Esophagus muscularis mucosa (tissue), 4 donors: ENCODE measurements around the gene PPARD.

Experiments
- CTCF ChIP-seq, 3 experiments: fragments of 200-600 bp in 2 of 3; fragments of 450-650 bp in 1 of 3; sonication (generic) in 2 of 3; IDR thresholded peaks; one replicate each; pipeline ENCODE4 v1.5.1; 2017 to 2019; ENCODE audit warnings: antibody characterized with exemption in 3 of 3, mild to moderate bottlenecking in 2 of 3, moderate library complexity in 1 of 3
- EP300 ChIP-seq: sonication (generic); formaldehyde crosslinking; IDR thresholded peaks from one replicate; pipeline ENCODE4 v1.6.1; 2017; ENCODE audit warnings: antibody characterized with exemption
- POLR2A ChIP-seq: fragments of 450-650 bp; IDR thresholded peaks from one replicate; pipeline ENCODE4 v1.6.1; 2017; ENCODE audit warnings: antibody characterized with exemption, moderate library complexity, mild to moderate bottlenecking, low read depth
- POLR2AphosphoS5 ChIP-seq, 2 donors: sonication (generic); formaldehyde crosslinking; IDR thresholded peaks; one replicate each; pipeline ENCODE4 v1.6.1; 2017; ENCODE audit warnings: antibody characterized with exemption in 2 of 2

DNA sequence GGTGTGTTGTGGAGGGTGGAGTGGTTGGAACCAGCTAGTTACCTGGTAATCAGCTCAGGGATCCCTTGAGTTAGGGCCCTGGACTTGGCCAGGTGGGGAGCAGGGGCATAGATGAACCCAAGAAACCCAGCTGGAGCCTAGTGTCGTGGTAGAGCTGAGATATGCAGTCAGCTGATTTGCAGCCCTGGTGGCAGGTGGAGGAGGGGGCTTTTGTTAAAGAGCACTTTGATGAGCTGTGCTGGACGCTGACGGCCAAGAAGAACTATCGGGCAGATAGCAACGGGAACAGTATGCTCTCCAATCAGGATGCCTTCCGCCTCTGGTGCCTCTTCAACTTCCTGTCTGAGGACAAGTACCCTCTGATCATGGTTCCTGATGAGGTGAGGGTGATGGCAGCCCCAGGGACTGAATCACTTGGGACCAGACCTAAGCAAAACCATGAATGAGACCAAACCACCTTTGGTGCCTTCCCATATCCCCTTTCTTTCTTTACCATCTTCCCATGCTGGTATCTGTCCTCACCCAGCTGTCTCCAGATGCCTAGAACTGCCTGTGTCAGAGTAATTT lies 32.0 kb upstream of the PPARD start:
- TF ChIP-seq CTCF (IDR thresholded peaks at IDR 0.05), result no peak
- TF ChIP-seq POLR2A, result no peak
- no peak for TF ChIP-seq POLR2AphosphoS5 (IDR thresholded peaks at IDR 0.05)
- no peak for TF ChIP-seq EP300
